CD14-positive monocyte (primary cell): ENCODE results near the gene RCAN2. TPM values are rescaled to one million over a fixed set of nuclear protein-coding genes. Genes with fewer than 3 reads are reported as not detected.

ENCODE experiments used
- DNase-seq, 3 donors: peaks; one replicate each; pipeline ENCODE4 v3.0.0-alpha.2; 2011 to 2022
- H2AFZ ChIP-seq: 2 replicates; pipeline ENCODE4 v1.6.0; 2012; ENCODE audit warnings: mild to moderate bottlenecking, low read depth, low read length, inconsistent platforms; ENCODE audit not compliant: insufficient read depth, poor library complexity, severe bottlenecking
- H3K27ac ChIP-seq, 2 donors: 1 replicate in 1 of 2; 2 replicates in 1 of 2; pipeline ENCODE4 v1.5.1; 2012 to 2013; ENCODE audit warnings: low read length in 2 of 2, control low read depth in 1 of 2, inconsistent platforms in 1 of 2, low read depth in 1 of 2, mild to moderate bottlenecking in 1 of 2
- H3K27me3 ChIP-seq, 2 donors: one replicate each; pipeline versions ENCODE4 v1.6.0 to v1.6.1; 2011 to 2013; ENCODE audit warnings: low read length in 2 of 2; ENCODE audit not compliant: control insufficient read depth in 2 of 2, insufficient read depth in 2 of 2
- H3K36me3 ChIP-seq, 2 donors: replicated peaks in 1 of 2; 1 replicate in 1 of 2; 2 replicates in 1 of 2; pipeline versions ENCODE4 v1.5.1 to v1.6.1; 2012 to 2013; ENCODE audit warnings: low read length in 2 of 2, control low read depth in 1 of 2, inconsistent platforms in 1 of 2, mild to moderate bottlenecking in 1 of 2; ENCODE audit not compliant: insufficient read depth in 2 of 2, control insufficient read depth in 1 of 2
- H3K4me1 ChIP-seq, 2 donors: 1 replicate in 1 of 2; 2 replicates in 1 of 2; pipeline versions ENCODE4 v1.5.1 to v1.6.1; 2012 to 2013; ENCODE audit warnings: low read length in 2 of 2, control low read depth in 1 of 2, inconsistent platforms in 1 of 2, mild to moderate bottlenecking in 1 of 2, moderate library complexity in 1 of 2; ENCODE audit not compliant: insufficient read depth in 2 of 2, control insufficient read depth in 1 of 2
- H3K4me2 ChIP-seq: replicated peaks from 2 replicates; pipeline ENCODE3; 2012; ENCODE audit warnings: low read length, moderate library complexity, mild to moderate bottlenecking; ENCODE audit not compliant: poor library complexity, severe bottlenecking; ENCODE audit errors: extremely low read depth
- H3K4me3 ChIP-seq, 3 experiments: fragments of 200-600 bp in 1 of 3; sonication (generic) in 1 of 3; replicated peaks in 1 of 3; 1 replicate in 2 of 3; 2 replicates in 1 of 3; pipeline ENCODE4 v1.5.1; 2011 to 2013; ENCODE audit warnings: low read length in 3 of 3, mild to moderate bottlenecking in 3 of 3, control low read depth in 2 of 3, low read depth in 2 of 3, inconsistent platforms in 1 of 3, moderate library complexity in 1 of 3
- H3K79me2 ChIP-seq: 2 replicates; pipeline ENCODE4 v1.6.0; 2012; ENCODE audit warnings: mild to moderate bottlenecking, control low read depth, inconsistent platforms, low read length, moderate library complexity; ENCODE audit not compliant: insufficient read depth
- H3K9ac ChIP-seq: 2 replicates; pipeline ENCODE4 v1.6.0; 2017; ENCODE audit warnings: low read length, mild to moderate bottlenecking; ENCODE audit not compliant: insufficient read depth, poor library complexity, severe bottlenecking
- H3K9me3 ChIP-seq, 2 donors: replicated peaks in 1 of 2; 1 replicate in 1 of 2; 2 replicates in 1 of 2; pipeline versions ENCODE4 v1.5.1 to v1.6.1; 2012 to 2013; ENCODE audit warnings: low read length in 2 of 2, control low read depth in 1 of 2; ENCODE audit not compliant: control insufficient read depth in 1 of 2, insufficient read depth in 1 of 2
- H4K20me1 ChIP-seq: 2 replicates; pipeline ENCODE4 v1.6.0; 2012; ENCODE audit warnings: mild to moderate bottlenecking, low read length, control low read depth, moderate library complexity; ENCODE audit not compliant: insufficient read depth
- H3K27ac Mint-ChIP-seq, 7 donors: one replicate each; pipeline ENCODE4 v1.8.0; 2020; ENCODE audit warnings: mild to moderate bottlenecking in 7 of 7, mixed read lengths in 7 of 7, moderate library complexity in 6 of 7, inconsistent platforms in 2 of 7
- H3K27me3 Mint-ChIP-seq, 3 donors: one replicate each; pipeline ENCODE4 v1.8.0; 2021 to 2022; ENCODE audit warnings: low read depth in 3 of 3, mild to moderate bottlenecking in 3 of 3, mixed read lengths in 3 of 3, moderate library complexity in 3 of 3, inconsistent platforms in 1 of 3
- H3K36me3 Mint-ChIP-seq, 2 donors: one replicate each; pipeline ENCODE4 v1.8.0; 2020; ENCODE audit warnings: mixed read lengths in 2 of 2, inconsistent platforms in 1 of 2, mild to moderate bottlenecking in 1 of 2
- H3K4me1 Mint-ChIP-seq: one replicate; pipeline ENCODE4 v1.8.0; 2020; ENCODE audit warnings: mild to moderate bottlenecking, mixed read lengths
- H3K4me3 Mint-ChIP-seq, 2 donors: one replicate each; pipeline ENCODE4 v1.8.0; 2020; ENCODE audit warnings: mild to moderate bottlenecking in 2 of 2, mixed read lengths in 2 of 2, moderate library complexity in 1 of 2
- H3K9me3 Mint-ChIP-seq, 7 donors: one replicate each; pipeline ENCODE4 v1.8.0; 2020 to 2022; ENCODE audit warnings: mixed read lengths in 7 of 7, mild to moderate bottlenecking in 6 of 7, moderate library complexity in 6 of 7, inconsistent platforms in 2 of 7
- CTCF ChIP-seq: fragments of 200-600 bp; IDR thresholded peaks from one replicate; pipeline ENCODE4 v1.8.0; 2022; ENCODE audit warnings: antibody characterized with exemption, mild to moderate bottlenecking
- WGBS: methylation state at CpG from one replicate; pipeline ENCODE4 v1.1.5; 2013; ENCODE audit warnings: missing lambda C conversion rate; ENCODE audit not compliant: insufficient coverage; 5-methylcytosine and 5-hydroxymethylcytosine counted together
- intact Hi-C, 2 donors: fragments of 100-400 bp; cut with micrococcal nuclease; formaldehyde crosslinking; loops; one replicate each; pipeline versions ENCODE4 v1.15.0 to v1.15.1; 2023
- polyA plus RNA-seq, 3 donors: library from polyadenylated mRNA; depleted of rRNA in 1 of 3; unstranded in 2 of 3; stranded (reverse) in 1 of 3; fragments of 300-500 nt in 2 of 3; fragments of >200 nt in 1 of 3; fragmentation: Illumina TruSeq in 2 of 3; gene quantifications; 1 replicate in 2 of 3; 2 replicates in 1 of 3; pipeline ENCODE4 v1.2.3, GENCODE V29; 2012 to 2021

The RCAN2 gene
- polyA plus RNA-seq, 3 donors: not detected

GRCh38 chr6:46279874-46280273 is 211.4 kb downstream of the RCAN2 start:
- Mint-ChIP-seq H3K27me3 (no peaks in the 10 kb centered on the region), H3K4me3 (no peak overlapping the region), H3K4me1 (no peaks in the 10 kb centered on the region), H3K9me3 (no peaks in the 10 kb centered on the region), H3K27ac (no peak overlapping the region), H3K36me3 (no peaks in the 10 kb centered on the region)
- no peak overlapping the region for H2AFZ ChIP-seq
- H3K9ac ChIP-seq: no peak overlapping the region
- no peak overlapping the region for H3K4me3 ChIP-seq
- intact Hi-C loops: no loop called here
- H3K4me1 ChIP-seq: no peaks in the 10 kb centered on the region
- no peak overlapping the region for H3K4me2 ChIP-seq
- no peak for DNase-seq
- no peaks in the 10 kb centered on the region for H3K79me2 ChIP-seq
- no peaks in the 10 kb centered on the region for H3K27me3 ChIP-seq
- H3K27ac ChIP-seq: no peak overlapping the region
- no peaks in the 10 kb centered on the region for H3K9me3 ChIP-seq
- H3K36me3 ChIP-seq: no peaks in the 10 kb centered on the region
- TF ChIP-seq CTCF: no peak
- H4K20me1 ChIP-seq: no peaks in the 10 kb centered on the region

GRCh38 chr6:46276576-46277142 is 214.6 kb downstream of the RCAN2 start:
- H3K27me3 ChIP-seq: no peaks in the 10 kb centered on the region
- Mint-ChIP-seq H3K27me3 (peaks cover 0 to 1% (median 0%) of the 10 kb centered on the region in 3 donors), H3K4me1 (no peaks in the 10 kb centered on the region), H3K36me3 (no peaks in the 10 kb centered on the region), H3K27ac (no peak overlapping the region), H3K9me3 (peaks cover 0 to 2% (median 0%) of the 10 kb centered on the region in 7 donors), H3K4me3 (no peak overlapping the region)
- no peaks in the 10 kb centered on the region for H3K4me1 ChIP-seq
- H3K4me2 ChIP-seq: no peak overlapping the region
- intact Hi-C loops: no loop called here
- TF ChIP-seq CTCF: no peak
- H2AFZ ChIP-seq: no peak overlapping the region
- DNase-seq: no peak
- no peaks in the 10 kb centered on the region for H3K9me3 ChIP-seq
- H3K4me3 ChIP-seq: no peak overlapping the region
- H3K36me3 ChIP-seq: no peaks in the 10 kb centered on the region
- no peaks in the 10 kb centered on the region for H3K79me2 ChIP-seq
- H3K27ac ChIP-seq: no peak overlapping the region
- H3K9ac ChIP-seq: no peak overlapping the region
- no peaks in the 10 kb centered on the region for H4K20me1 ChIP-seq
- WGBS: 46% methylated on average over 2 of the region's 2 CpGs
